IPS-NIHi11 (cell line): Measurements from ENCODE around the gene CDH22.

ENCODE experiments used
- DNase-seq: peaks from one replicate; pipeline ENCODE4 v3.0.0; 2012; ENCODE audit warnings: mixed read lengths, low spot score

Gene CDH22

GRCh38 chr20:46214824-46215488 is 93.3 kb downstream of the CDH22 start:
- DNase-seq = no peak

GRCh38 chr20:46213946-46214823 is 94.1 kb downstream of the CDH22 start:
- no peak for DNase-seq

GRCh38 chr20:46212876-46213275 is 95.4 kb downstream of the CDH22 start:
- no peak for DNase-seq

GRCh38 chr20:46212252-46212651 is 96.0 kb downstream of the CDH22 start:
- DNase-seq = no peak

GRCh38 chr20:46211331-46211722 is 97.0 kb downstream of the CDH22 start:
- DNase-seq = no peak

- no peak for DNase-seq
Measured at GRCh38 chr20:46210672-46211330, 97.5 kb downstream of the CDH22 start.

- no peak for DNase-seq
Measured at GRCh38 chr20:46209930-46210671, 98.2 kb downstream of the CDH22 start.

- DNase-seq = no peak
Measured at GRCh38 chr20:46207793-46208192, 100.5 kb downstream of the CDH22 start.

GRCh38 chr20:46206992-46207549 is 101.2 kb downstream of the CDH22 start:
- no peak for DNase-seq

GRCh38 chr20:46206025-46206424 is 102.3 kb downstream of the CDH22 start:
- no peak for DNase-seq

GRCh38 chr20:46205349-46205748 is 102.9 kb downstream of the CDH22 start:
- DNase-seq = no peak

- DNase-seq = no peak
Measured at GRCh38 chr20:46204594-46205186, 103.6 kb downstream of the CDH22 start.

GRCh38 chr20:46203510-46203837 is 104.8 kb downstream of the CDH22 start:
- DNase-seq = no peak

- no peak for DNase-seq
Measured at GRCh38 chr20:46202766-46203509, 105.4 kb downstream of the CDH22 start.

GRCh38 chr20:46200582-46201570 is 107.4 kb downstream of the CDH22 start:
- DNase-seq = no peak

GRCh38 chr20:46199198-46199597 is 109.1 kb downstream of the CDH22 start:
- DNase-seq = peak; percentile 93

GRCh38 chr20:46196990-46197389 is 111.3 kb downstream of the CDH22 start:
- no peak for DNase-seq

- no peak for DNase-seq
Measured at GRCh38 chr20:46195264-46196036, 112.8 kb downstream of the CDH22 start.

GRCh38 chr20:46194409-46194808 is 113.9 kb downstream of the CDH22 start:
- no peak for DNase-seq
